ENCODE results near the gene SEC14L2. TPM values are rescaled to one million over a fixed set of nuclear protein-coding genes. Genes with fewer than 3 reads are reported as not detected.

SEC14L2 gene
- total RNA-seq, 4 donors from 2014 or later: 7.8 to 45.9 (median 23.1) TPM; not detected in 1

- intact Hi-C loops (cut with DNase I; ENCODE audit: low total_unique reads): no loop called here
- H3K27me3 ChIP-seq: no peaks in the 10 kb centered on the region
- H3K4me3 ChIP-seq: no peak overlapping the region
- no peaks in the 10 kb centered on the region for H3K4me1 ChIP-seq
- no peaks in the 10 kb centered on the region for H3K9me3 ChIP-seq
- no peak for TF ChIP-seq CTCF (IDR thresholded peaks at IDR 0.05)
- no peak overlapping the region for H3K27ac ChIP-seq
- no peaks in the 10 kb centered on the region for H3K36me3 ChIP-seq
- no peak for DNase-seq
These were observed 25.5 kb upstream of the SEC14L2 start for GRCh38 chr22:30371321-30371720.

GRCh38 chr22:30371981-30372380 is 24.8 kb upstream of the SEC14L2 start:
- no peak for DNase-seq
- Histone ChIP-seq H3K27ac (no peak overlapping the region), H3K9me3 (no peaks in the 10 kb centered on the region), H3K4me1 (no peaks in the 10 kb centered on the region), H3K36me3 (no peaks in the 10 kb centered on the region), H3K27me3 (no peaks in the 10 kb centered on the region), H3K4me3 (no peak overlapping the region)
- intact Hi-C loops (cut with DNase I; ENCODE audit: low total_unique reads): no loop called here
- no peak for TF ChIP-seq CTCF (IDR thresholded peaks at IDR 0.05)
- no peak for TF ChIP-seq POLR2A (IDR thresholded peaks at IDR 0.05)

GRCh38 chr22:30372915-30373314 is 23.9 kb upstream of the SEC14L2 start:
- no peak overlapping the region for H3K4me3 ChIP-seq
- no peaks in the 10 kb centered on the region for H3K4me1 ChIP-seq
- no peaks in the 10 kb centered on the region for H3K27me3 ChIP-seq
- no peak for DNase-seq
- H3K36me3 ChIP-seq: no peaks in the 10 kb centered on the region
- no peaks in the 10 kb centered on the region for H3K9me3 ChIP-seq
- intact Hi-C loops (cut with DNase I; ENCODE audit: low total_unique reads): no loop called here
- no peak overlapping the region for H3K27ac ChIP-seq
- TF ChIP-seq CTCF (IDR thresholded peaks at IDR 0.05): no peak
- TF ChIP-seq POLR2A (IDR thresholded peaks at IDR 0.05): no peak

- no peak overlapping the region for H3K27ac ChIP-seq
- no peaks in the 10 kb centered on the region for H3K36me3 ChIP-seq
- TF ChIP-seq POLR2A (IDR thresholded peaks at IDR 0.05) (no peak), CTCF (IDR thresholded peaks at IDR 0.05) (no peak)
- H3K27me3 ChIP-seq: no peaks in the 10 kb centered on the region
- no peaks in the 10 kb centered on the region for H3K4me1 ChIP-seq
- intact Hi-C loops (cut with DNase I; ENCODE audit: low total_unique reads): no loop called here
- DNase-seq: no peak
- H3K9me3 ChIP-seq: no peaks in the 10 kb centered on the region
- no peak overlapping the region for H3K4me3 ChIP-seq
These were observed 23.2 kb upstream of the SEC14L2 start for GRCh38 chr22:30373331-30374325.

GRCh38 chr22:30375312-30375849 is 21.4 kb upstream of the SEC14L2 start:
- no peak for DNase-seq
- TF ChIP-seq POLR2A (IDR thresholded peaks at IDR 0.05) (no peak), CTCF (IDR thresholded peaks at IDR 0.05) (no peak)
- no peaks in the 10 kb centered on the region for H3K27me3 ChIP-seq
- H3K27ac ChIP-seq: no peak overlapping the region
- no peaks in the 10 kb centered on the region for H3K36me3 ChIP-seq
- no peaks in the 10 kb centered on the region for H3K9me3 ChIP-seq
- no peak overlapping the region for H3K4me3 ChIP-seq
- intact Hi-C loops (cut with DNase I; ENCODE audit: low total_unique reads): no loop called here
- H3K4me1 ChIP-seq: no peaks in the 10 kb centered on the region
